ENCODE measurements around the gene SOX6.

Gene SOX6

GRCh38 chr11:16028419-16028818 is 327.9 kb downstream of the SOX6 start:
- Histone ChIP-seq H3K36me3 (no peaks in the 10 kb centered on the region), H3K4me1 (no peaks in the 10 kb centered on the region), H3K4me3 (no peak overlapping the region), H3K27me3 (no peaks in the 10 kb centered on the region), H3K9me3 (no peaks in the 10 kb centered on the region), H3K27ac (no peak overlapping the region)
- no peak for TF ChIP-seq CTCF (IDR thresholded peaks at IDR 0.05)
- intact Hi-C loops (cut with DNase I; ENCODE audit: low total_unique reads): no loop called here
- no peak for DNase-seq

GRCh38 chr11:16027621-16028020 is 328.7 kb downstream of the SOX6 start:
- H3K27me3 ChIP-seq: no peaks in the 10 kb centered on the region
- H3K4me3 ChIP-seq: no peak overlapping the region
- intact Hi-C loops (cut with DNase I; ENCODE audit: low total_unique reads): no loop called here
- no peak for TF ChIP-seq CTCF (IDR thresholded peaks at IDR 0.05)
- no peaks in the 10 kb centered on the region for H3K36me3 ChIP-seq
- no peaks in the 10 kb centered on the region for H3K4me1 ChIP-seq
- no peaks in the 10 kb centered on the region for H3K9me3 ChIP-seq
- no peak overlapping the region for H3K27ac ChIP-seq
- no peak for DNase-seq

- Histone ChIP-seq H3K27me3 (no peaks in the 10 kb centered on the region), H3K9me3 (no peaks in the 10 kb centered on the region), H3K4me1 (no peaks in the 10 kb centered on the region), H3K27ac (no peak overlapping the region), H3K36me3 (no peaks in the 10 kb centered on the region), H3K4me3 (no peak overlapping the region)
- no peak for DNase-seq
- no peak for TF ChIP-seq CTCF (IDR thresholded peaks at IDR 0.05)
- intact Hi-C loops (cut with DNase I; ENCODE audit: low total_unique reads): no loop called here
Measured at GRCh38 chr11:16026849-16027248, 329.5 kb downstream of the SOX6 start.

- H3K4me1 ChIP-seq: no peaks in the 10 kb centered on the region
Measured at GRCh38 chr11:16018931-16019330, 337.4 kb downstream of the SOX6 start.

GRCh38 chr11:16016468-16016829 is 339.9 kb downstream of the SOX6 start:
- Histone ChIP-seq H3K4me3 (no peak overlapping the region), H3K27me3 (no peaks in the 10 kb centered on the region), H3K27ac (no peak overlapping the region), H3K4me1 (peaks cover 0 to 7% (median 1%) of the 10 kb centered on the region in 4 donors), H3K9me3 (no peaks in the 10 kb centered on the region), H3K36me3 (no peaks in the 10 kb centered on the region)
- intact Hi-C loops (cut with DNase I; ENCODE audit: low total_unique reads): no loop called here
- no peak for TF ChIP-seq CTCF (IDR thresholded peaks at IDR 0.05)
- DNase-seq: no peak

More at GRCh38 chr11:16018931-16019330, 337.4 kb downstream of the SOX6 start:
- Histone ChIP-seq H3K36me3 (no peaks in the 10 kb centered on the region), H3K27ac (no peak overlapping the region), H3K9me3 (no peaks in the 10 kb centered on the region), H3K27me3 (no peaks in the 10 kb centered on the region), H3K4me3 (no peak overlapping the region)
- intact Hi-C loops (cut with DNase I; ENCODE audit: low total_unique reads): no loop called here
- no peak for TF ChIP-seq CTCF (IDR thresholded peaks at IDR 0.05)
- no peak for DNase-seq

Measured in tibial artery (tissue), 4 donors.